ENCODE data around the gene UGT2B17.

- no peak for TF ChIP-seq CTCF (IDR thresholded peaks at IDR 0.05; ENCODE audit: extremely low read depth in 1 of 2, insufficient read depth in 1 of 2, low read depth in 1 of 2, low read length in 2 of 2)
- TF ChIP-seq POLR2AphosphoS5 (IDR thresholded peaks at IDR 0.05; ENCODE audit: insufficient read depth, low read depth, low read length) = no peak
- no peak for TF ChIP-seq EZH2 (IDR thresholded peaks at IDR 0.05; ENCODE audit: borderline replicate concordance, low read depth, low read length, severe bottlenecking)
- TF ChIP-seq POLR2A (IDR thresholded peaks at IDR 0.05; ENCODE audit: low read depth, low read length) = no peak
- no peak for TF ChIP-seq FOS (IDR thresholded peaks at IDR 0.05; ENCODE audit: borderline replicate concordance, insufficient read depth, low read length)
Measured at GRCh38 chr4:68489338-68489737, 86.8 kb downstream of the UGT2B17 start.

Data from endothelial cell of umbilical vein (primary cell).